HG02973 (cell line): ENCODE measurements around the gene FAM110D.

Source experiments
- ATAC-seq: cut with Tn5 transposase; IDR thresholded peaks from one replicate; pipeline ENCODE4 v1.9.1; 2021; ENCODE audit warnings: moderate library complexity; ENCODE audit not compliant: unreplicated experiment

FAM110D gene

DNA sequence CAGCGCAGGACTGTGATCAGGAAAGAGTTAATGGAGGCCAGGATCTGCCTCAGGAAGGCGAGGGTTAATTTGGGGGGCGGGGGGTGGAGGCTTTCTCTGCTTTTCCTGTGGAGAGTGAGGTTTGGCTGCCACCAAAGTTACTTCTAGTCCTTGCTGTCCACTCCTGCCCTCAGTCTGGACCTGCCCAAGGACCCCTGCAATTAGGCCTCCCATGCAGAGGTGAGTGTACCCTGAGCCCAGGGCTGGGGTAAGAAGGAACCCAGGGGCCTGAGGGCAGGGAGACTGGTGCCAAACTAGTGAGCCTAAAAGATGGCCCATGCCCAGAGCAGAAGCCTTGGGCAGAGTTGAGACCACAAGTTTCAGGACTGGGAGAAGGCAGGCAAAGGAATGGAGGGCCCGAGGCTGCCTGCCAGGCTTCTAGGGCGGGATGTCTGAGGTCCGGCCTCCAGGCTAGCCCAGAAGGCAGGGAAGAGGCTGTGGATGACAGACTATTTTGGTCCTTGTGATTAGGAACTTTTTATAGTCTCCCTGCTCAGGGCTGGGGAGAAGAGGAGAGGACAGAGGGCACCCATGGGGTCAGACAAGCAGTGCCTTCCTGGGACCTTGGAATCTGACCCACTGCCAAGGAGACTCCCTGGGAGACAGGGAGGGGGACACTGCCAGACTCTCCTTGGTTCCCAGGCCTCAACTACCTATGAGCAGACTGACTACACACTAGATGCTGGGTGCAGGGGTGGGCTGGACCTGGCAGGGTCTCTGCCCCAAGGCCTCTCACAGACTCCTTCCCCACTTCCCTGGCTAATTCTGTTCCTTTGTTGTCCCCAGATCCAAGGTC is at the start of gene FAM110D:
FAM110D (plus strand) TSS at position 172 of the 835 bp plus-strand sequence. CDS start 2,213 bp downstream, outside the sequence.
- ATAC-seq, result no peak

- ATAC-seq, result no peak
Measured at GRCh38 chr1:26109229-26110164, 49.4 kb upstream of the FAM110D start.

DNA sequence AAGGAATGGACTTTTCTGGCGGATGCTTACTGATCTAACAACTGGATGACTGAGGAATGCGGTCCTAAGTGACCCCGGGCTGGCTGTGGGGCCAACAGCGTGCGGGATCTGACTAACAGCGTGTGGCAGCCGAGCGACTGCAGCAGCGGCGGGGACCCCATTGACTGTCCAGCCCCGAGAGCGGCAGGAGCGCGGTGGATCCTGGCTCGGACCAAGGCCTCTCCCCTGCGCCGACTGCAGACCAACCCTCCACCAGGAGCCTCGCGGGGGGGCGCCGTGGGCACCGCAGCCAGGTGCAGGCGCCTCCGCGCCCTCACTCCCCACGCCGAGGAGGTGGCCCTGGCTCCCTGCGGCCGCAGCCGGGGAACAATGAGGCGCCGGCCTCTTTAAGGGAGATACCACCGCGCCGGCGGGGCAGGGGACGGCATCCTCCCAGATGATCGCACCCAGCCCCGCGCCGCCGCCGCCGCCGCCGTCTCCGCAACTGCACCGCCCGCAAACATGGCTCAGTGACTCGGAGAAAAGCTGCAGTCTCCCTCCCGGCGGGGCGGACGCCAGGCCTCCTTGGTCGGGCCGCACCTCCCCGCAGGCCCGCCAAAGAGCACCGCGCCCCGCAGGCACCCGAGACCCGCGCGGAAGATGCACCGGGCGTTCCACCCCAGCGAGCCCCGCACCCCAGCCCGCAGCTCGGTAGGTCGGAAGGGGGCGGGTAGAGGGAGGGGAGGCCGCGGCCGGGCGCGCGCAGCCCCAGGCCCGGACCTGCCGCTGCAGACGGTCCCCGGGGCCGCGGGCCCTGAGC is 47.9 kb upstream of the FAM110D start:
- ATAC-seq, result peak; percentile 38

GRCh38 chr1:26111530-26112406 is 47.1 kb upstream of the FAM110D start, which contains the start of gene PDIK1L:
TSS of gene PDIK1L (plus strand) at chr1:26111824. CDS start at chr1:26114309, 2,485 bp downstream.
- ATAC-seq, result peak; percentile 67

DNA sequence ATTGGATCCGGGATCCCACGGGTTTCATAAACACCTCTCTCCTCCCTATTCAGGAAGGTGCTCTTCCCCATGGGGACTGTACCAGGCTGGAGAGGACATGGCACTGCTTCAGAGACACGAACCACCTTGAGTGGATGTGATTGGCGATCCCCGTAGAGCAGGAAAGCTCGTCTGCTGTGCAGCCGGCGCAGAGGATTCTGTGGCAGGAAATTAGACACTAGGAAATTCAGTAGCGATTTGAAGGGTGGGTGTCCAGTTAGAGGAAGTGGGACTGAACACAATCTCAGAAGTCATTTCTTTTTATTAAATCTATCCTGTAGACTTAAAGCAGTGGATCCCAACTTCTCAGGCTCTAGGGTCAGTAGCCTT is 46.5 kb upstream of the FAM110D start:
- ATAC-seq, result peak; percentile 2

GRCh38 chr1:26114165-26114927 is 44.5 kb upstream of the FAM110D start:
- no peak for ATAC-seq

GRCh38 chr1:26119892-26120608 is 38.8 kb upstream of the FAM110D start:
- ATAC-seq, result no peak

GRCh38 chr1:26121854-26122773 is 36.8 kb upstream of the FAM110D start:
- ATAC-seq, result no peak

DNA sequence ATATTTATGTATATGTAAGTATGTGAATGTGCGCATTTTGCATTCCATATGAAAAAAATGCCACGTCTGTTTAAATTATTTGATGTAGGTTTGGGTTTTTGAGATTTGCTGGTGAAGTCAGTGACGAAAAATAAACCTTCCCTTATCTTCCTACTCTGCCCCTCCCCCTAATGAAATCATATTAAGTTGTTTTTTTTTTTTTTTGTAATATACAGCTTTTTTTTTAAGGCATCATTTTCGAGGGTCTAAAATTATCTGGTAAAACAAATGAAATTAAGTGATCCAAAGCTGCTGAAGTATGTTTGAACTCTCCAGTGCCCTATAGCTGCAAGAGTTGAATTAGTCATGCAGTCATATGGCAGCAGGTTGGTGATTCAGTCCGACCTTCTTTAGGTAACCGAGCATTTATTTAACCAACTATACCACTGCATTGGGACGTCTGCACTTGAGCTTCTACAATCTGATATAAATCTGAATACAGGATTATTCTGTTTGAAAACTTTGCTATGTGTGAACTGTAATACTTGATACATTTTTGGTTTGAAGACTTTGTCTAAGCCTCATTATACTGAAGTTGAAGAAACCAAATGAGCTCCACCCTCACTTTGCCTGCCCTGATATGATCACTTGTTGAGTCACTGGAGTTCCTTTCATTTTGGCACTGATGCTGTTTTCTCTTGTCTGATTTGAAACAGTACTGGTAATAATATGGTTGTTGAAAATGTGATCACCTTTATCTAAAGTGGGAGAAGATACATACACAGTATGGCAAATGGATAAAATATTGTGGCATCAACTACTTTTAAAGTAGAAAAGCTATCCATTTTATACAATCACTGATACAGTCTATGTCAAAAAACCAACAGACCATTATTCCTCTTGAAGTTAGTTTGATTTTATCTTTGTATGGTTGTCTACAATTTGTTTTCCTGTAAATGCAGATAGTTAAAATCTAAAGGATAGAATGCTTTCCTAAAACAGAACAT is 35.6 kb upstream of the FAM110D start:
- no peak for ATAC-seq

DNA sequence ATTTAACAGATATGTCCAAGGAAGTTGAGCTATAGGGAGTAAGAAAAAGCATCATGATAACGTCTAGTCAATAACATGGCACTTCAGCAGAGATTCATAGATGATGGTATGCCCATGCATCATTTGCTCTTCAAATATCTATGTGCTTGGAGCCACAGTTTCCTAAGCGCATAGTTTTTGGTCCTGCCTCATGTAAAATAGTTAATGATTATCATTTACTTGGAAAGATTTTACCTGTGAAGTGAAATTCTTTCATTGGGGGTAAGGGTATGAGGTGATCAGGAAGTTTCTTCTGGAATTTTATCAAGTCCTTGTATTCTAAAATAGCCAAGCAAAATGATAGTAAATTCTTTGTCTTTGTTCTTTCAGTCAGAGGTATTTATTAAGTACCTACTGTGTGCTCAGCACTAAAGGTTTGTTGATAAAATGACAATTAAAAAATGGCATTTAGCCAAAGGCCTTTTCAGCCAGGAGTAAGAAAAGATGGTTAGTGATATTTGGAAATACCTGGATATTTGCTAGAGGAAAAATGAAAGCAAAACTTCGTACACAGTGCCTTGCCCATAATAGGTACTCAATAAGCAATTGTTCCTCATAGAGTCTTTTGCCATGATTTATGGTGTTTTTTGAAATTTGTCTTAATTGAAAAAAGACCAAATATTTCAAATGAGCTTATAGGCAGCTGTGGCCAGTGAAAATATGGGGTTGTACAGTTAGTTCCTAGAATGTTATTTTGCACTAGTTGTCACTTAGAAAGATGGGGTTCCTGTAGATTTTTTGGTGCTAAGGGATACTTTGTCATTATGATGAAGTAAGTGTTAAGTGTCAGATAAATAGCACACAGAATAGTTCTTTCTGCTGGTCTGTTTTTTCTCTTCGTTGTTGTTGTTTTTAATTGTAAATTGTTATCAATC is 34.2 kb upstream of the FAM110D start:
- no peak for ATAC-seq

- no peak for ATAC-seq
Measured at GRCh38 chr1:26125382-26125781, 33.5 kb upstream of the FAM110D start.

- ATAC-seq, result peak; percentile 3
Measured at GRCh38 chr1:26125946-26126320, 32.9 kb upstream of the FAM110D start.

DNA sequence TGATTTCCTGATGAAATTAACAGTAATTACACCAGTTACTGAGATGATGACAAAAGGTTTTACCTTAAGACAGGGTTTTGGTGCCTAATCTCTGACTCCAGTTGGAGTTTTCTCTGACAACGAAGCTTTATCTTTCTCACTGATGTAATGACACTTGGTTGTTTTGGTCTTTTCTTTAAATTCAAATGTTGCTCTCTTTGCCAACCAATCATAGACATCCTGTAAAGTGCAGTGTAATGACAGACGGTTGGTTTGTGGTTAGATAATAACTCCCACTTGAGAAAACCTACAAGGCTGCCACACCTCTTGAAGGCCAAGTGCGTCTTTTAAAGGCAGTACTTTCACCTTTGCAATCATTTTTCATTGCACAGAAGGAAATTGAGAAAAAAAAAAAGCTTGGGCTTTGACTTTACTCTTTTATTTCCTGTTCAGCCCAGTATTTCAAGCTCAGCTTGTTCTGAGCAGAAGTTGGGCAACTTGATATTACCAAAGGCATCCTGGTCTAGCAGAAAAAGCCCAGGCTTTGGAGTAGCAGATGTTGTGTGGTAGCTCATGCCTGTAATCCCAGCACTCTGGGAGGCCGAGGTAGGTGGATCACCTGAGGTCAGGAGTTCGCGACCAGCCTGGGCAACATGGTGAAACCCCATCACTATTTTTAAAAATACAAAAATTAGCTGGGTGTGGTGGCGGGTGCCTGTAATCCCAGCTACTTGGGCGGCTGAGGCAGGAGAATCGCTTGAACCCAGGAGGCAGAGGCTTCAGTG is 32.4 kb upstream of the FAM110D start:
- peak; percentile 67 for ATAC-seq
